NCI-H524 treated with DMSO at 0.1 percent for 48 hours (cell line): ENCODE data around the gene PBX2.

ENCODE experiments used
- DNase-seq: peaks from one replicate; lab custom pipeline; 2025; lab: John Stamatoyannopoulos, UW

PBX2 gene

DNA sequence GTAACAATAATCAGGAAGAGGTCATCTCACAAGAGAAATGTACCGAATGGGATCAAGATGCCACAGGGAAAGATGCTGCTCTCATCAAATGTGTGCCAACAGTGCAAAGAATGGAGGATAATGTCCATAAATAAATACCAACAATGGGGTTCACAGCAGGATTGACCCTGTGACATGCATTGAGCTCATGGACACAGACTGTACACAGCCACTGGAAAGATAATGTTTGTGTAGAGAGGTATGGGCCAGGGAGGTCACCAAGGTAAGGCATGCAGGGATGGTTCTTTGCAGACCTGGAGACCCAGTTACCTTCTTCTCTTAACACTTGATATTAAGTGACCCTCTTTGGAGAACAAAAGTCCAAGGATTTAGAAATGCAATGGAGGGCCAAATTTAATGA, 15.6 kb downstream of the PBX2 start:
- DNase-seq: no peak

DNA sequence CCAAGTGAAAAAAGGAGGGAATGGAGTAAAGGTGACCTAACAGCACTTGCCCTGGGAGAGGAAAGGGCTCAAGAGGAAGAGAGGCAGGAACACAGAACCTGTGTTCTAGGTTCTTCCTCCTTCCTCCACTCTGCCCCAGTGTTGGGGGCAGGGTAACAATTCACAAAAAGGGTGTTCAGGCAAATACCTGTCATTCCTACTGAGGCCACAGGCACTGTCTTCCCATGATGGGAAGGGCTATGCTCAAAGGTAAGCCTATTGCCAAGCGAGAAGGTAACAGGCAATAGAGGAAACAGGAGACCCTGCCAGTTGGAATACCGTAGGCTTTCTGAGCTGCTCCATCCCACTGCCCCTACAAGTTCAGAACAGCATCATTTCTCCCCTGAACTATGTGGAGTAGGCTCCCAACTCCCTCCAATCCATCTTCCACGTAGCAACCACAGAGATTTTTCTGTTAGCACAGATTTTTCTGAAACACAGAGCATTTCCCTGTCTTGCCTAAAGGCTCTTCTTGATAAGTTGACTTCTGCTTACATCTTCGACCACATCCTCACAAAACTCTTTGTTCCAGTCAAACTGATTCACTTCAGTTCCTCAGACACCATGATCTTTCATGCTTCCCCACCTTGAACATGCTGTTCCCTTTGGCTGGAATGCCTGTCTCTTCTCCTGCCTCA, 16.8 kb downstream of the PBX2 start:
- DNase-seq: no peak

DNA sequence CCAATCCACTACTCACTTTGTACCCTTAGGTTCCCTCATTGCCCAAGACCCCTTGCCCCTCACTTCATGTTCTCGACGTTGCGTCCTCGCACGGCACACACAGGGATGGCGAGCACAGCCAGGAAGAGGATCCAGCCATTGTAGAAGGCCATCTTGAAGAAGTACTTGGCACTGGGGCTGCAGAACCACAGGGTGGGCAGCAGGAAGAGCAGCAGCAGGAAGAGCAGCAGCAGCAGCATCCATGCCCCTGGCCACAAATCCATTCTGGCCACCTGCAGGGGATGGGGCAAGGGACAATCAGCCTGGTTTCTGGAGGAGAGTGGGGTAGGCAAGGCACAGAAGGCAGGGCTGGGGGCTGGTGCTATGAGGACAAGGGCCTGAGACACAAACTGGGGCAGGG, 18.8 kb downstream of the PBX2 start:
- DNase-seq: no peak

DNA sequence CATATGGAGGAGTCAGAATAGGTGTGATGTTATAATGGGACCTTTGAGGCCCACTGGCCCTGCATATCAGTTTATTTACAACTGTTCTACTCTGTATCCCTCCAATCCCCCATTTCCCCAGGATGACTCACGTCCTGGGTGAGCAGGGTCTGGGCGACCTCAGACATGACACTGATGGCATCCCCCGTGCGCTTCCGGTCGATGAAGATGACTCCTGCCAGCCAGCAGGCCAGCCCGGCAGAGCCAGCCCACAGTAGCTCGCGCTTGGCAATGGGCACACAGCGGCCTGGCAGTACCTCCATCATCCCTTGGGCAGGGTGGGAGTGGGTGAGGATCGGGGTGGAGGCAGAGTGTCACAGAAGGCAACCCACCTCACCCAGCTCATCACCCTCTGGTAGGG, 19.7 kb downstream of the PBX2 start:
- no peak for DNase-seq

DNA sequence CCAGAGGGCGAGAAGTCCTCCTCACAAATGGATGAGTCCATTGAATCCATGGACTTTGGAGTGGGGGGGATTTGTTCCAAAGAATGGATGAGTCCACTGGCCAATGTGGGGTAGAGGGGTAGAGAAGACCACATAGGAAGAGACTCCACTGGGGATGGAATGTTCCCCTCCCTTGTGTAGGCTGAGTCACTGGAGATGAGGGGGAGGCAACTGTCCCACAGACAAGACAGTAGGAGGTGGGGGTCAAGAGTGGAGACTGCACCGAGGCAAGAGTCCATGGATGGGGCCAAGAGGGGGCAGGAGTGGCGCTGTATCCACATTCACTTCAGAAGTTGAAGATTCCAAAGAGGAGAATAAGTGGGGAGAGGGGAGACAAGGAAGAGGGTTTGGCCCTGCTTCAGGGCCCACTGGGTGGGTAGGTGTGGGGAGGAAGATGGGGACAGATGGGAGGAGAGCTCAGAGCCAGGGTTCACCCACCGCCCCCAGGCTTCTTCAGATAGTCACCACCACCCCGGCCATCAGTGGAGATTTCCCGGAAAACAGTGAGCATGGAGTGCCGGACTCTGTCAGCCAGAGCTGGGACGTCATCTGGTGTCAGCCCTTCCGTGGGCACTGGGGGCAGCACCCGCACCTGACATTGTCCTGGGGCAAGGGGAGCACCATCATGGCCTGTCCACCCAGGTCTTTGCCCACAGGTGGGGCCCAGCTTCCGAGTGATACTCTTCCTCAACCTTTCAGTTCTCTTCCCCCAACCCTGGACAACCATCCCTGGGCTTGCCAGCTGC, 21.0 kb downstream of the PBX2 start:
- DNase-seq: no peak

DNA sequence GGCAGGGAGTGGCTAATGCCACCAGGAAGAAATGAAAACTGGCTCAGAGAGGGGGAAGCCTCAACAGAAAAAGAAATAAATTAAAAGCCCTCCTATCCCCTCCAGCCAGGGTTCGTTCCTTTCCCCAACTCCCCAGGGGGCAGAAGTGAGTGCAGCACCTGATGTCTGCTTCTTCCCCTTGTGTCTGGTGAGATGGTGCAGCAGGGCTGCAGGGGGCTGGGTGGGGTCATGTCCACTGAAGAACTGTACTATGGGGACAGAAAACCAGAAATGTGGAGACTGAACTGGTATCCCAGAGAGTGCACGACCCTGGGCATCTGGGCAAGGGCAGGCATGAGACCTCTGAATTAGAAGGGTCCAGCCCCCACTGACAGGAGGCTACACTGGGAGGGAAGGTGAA, 21.7 kb downstream of the PBX2 start:
- DNase-seq: no peak

DNA sequence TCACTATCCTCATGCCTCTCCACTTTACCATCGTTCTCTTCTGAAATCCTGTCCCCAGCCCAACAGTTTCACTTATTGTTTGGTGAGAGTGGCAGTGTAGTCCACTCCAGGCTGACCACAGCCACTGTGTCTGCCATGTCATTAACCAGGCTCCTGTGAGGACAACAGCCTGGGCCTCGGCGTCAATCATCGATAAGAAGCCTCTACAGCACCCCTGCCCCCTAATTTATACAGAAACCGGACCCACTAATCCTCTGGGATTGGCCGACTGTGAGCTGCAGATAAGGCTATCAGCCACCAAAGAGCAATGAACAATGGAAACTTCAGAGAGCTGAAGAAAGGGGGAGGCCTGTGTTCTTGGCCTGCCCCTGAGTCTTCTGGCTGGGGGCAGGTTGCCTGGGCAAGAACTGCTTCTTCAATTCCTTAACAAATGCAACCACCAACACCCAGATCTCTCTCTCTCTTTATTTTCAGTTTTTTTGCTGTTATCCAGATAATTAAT, 22.2 kb downstream of the PBX2 start:
- no peak for DNase-seq

DNA sequence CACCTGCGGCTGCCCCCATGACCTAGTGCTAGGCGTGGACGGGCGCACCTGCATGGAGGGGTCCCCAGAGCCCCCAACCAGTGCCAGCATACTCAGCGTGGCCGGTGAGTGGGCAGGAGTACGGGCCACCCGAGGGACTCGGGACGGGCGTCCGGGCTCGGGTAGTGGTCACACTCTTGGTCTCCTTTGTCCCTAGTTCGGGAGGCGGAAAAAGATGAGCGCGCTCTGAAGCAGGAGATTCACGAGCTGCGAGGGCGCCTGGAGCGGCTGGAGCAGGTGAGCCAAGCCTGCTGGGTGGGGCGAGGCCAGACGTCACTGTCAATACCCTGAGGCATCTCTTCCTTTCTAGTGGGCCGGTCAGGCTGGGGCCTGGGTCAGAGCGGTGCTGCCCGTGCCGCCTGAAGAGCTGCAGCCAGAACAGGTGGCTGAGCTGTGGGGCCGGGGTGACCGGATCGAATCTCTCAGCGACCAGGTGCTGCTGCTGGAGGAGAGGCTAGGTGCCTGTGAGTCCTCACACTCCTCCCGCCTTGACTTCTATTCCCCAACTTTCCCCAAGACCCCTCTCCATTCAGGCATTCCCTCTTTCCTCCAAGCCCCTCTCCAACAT, 22.7 kb downstream of the PBX2 start:
- no peak for DNase-seq

DNA sequence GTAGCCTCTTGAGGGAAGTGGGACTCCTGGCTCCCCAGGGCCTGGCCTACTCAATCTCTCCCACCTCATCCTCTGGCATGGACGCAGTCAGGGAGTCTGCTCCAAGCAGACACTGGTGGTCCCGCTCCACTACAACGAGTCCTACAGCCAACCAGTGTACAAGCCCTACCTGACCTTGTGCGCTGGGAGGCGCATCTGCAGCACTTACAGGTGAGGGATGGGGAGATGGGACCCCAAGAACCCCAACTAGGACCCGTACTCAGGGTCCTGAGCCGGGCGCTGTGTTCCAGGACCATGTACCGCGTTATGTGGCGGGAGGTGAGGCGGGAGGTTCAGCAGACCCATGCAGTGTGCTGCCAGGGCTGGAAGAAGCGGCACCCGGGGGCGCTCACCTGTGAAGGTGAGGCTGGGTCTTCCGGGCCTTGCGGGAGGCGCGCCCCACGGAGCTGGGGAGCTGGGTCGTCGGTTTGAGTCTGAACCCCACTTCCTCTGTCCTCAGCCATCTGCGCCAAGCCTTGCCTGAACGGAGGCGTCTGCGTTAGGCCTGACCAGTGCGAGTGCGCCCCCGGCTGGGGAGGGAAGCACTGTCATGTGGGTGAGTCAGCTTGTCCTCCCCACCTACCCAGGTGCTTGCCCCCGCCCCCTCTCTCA, 23.5 kb downstream of the PBX2 start:
- no peak for DNase-seq

DNA sequence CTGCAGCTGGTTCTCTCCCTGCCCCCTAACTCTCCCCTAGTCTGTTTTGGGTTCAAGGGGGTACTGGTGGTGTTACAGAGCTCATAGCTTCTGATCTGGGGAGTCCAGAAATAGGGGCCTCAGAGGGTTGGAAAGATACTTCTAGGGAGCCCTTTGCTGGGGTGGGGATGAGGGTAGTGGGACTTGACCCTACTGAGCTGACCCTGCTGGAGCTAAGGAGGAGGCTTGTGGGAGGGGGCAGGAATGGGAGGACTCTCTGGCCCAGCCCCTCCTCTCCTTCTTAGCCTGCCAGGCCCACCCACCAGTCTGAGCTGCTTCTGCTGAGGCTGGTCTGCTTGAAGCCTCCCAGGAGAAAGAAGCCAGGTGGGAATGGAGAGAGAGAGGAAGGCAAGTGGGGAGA, 25.7 kb downstream of the PBX2 start, which contains the start of gene EGFL8:
EGFL8 (plus strand) TSS at position 301 of the 400 bp plus-strand sequence. CDS start 1,571 bp downstream, outside the sequence.
- DNase-seq: no peak

DNA sequence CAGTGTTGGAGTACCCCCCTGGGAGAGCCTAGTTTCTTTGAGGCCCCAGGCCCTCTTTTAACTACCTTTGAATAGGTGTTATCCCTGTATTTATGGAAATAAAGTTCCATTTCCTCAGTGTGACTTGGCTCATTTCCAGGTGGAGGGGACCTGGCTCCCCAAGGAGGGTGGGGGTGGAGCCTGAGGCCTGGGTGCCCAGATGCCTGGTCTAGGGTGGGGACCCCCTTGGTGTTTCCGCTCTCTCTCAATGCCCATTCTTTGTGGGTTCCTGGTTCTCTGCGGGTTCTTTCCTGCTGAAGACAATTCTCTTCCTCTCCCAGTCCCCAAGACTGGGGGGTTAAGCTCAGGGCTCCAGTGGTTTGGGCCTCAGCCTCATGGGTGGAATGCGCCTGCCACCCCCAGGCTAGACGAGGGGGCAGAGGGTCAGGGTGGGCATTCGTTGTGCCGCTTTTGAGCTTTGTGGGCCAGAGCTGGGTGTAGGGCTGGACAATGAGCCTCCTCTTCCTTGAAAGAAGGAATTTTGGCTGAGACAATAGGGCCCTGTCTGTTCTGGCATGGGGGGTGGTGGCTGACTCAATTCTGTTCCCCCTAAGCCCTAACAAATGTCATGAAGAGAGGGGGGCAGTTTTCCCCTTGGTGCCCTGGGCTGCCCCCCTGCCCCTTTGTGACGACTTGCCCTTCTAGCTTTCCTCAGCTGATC, 26.3 kb downstream of the PBX2 start:
- DNase-seq: no peak

DNA sequence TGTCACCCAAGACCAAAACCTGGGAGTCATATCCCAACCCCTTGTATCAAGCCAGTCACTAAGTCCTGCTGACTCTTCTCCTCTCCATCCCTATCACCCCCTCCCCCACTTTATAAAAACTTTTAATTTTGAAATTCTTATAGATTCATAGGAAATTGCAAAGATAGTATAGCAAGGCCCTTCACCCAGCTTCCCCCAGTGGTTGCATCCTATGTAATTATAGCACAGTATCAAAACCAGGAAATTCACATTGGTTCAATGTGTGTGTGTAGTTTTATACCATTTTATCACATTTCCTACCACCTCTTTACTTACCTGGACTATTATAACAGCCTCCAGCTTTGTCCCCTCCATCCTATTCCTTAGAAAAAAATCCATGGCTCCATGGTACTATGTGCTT, 31.9 kb downstream of the PBX2 start:
- DNase-seq: no peak

DNA sequence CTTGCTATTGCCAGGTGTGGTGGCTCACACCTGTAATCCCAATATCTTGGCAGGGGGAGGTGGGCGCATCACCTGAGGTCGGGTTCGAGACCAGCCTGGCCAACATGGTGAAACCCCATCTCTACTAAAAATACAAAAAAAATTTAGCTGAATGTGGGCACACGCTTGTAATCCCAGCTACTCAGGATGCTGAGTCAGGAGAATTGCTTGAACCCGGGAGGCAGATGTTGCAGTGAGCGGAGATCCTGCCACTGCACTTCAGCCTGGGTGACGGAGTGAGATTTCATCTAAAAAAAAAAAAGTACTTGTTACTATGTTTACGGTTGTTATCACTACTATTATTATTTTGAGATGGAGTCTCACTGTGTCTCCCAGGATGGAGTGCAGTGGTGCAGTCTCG, 33.1 kb downstream of the PBX2 start:
- no peak for DNase-seq

DNA sequence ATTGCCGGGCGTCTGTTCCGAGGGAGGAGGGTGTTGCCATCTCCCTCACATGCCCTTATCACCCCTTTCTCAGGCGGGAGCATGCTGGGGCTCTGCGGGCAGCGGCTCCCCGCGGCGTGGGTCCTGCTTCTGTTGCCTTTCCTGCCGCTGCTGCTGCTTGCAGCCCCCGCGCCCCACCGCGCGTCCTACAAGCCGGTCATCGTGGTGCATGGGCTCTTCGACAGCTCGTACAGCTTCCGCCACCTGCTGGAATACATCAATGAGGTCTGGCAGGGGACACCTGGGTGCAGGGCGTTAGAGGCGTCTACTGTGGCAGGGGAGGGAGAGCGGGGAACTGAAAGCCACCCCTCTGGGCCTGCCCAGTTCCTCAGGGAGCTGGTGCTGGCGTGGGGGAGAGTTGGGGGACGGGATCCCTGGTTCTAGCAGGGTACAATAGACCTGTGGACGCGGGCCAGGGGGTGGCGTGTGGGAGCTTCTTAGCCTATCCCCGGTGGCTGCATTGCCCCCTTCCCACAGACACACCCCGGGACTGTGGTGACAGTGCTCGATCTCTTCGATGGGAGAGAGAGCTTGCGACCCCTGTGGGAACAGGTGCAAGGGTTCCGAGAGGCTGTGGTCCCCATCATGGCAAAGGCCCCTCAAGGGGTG, 35.4 kb downstream of the PBX2 start:
- DNase-seq: peak; percentile 41

DNA sequence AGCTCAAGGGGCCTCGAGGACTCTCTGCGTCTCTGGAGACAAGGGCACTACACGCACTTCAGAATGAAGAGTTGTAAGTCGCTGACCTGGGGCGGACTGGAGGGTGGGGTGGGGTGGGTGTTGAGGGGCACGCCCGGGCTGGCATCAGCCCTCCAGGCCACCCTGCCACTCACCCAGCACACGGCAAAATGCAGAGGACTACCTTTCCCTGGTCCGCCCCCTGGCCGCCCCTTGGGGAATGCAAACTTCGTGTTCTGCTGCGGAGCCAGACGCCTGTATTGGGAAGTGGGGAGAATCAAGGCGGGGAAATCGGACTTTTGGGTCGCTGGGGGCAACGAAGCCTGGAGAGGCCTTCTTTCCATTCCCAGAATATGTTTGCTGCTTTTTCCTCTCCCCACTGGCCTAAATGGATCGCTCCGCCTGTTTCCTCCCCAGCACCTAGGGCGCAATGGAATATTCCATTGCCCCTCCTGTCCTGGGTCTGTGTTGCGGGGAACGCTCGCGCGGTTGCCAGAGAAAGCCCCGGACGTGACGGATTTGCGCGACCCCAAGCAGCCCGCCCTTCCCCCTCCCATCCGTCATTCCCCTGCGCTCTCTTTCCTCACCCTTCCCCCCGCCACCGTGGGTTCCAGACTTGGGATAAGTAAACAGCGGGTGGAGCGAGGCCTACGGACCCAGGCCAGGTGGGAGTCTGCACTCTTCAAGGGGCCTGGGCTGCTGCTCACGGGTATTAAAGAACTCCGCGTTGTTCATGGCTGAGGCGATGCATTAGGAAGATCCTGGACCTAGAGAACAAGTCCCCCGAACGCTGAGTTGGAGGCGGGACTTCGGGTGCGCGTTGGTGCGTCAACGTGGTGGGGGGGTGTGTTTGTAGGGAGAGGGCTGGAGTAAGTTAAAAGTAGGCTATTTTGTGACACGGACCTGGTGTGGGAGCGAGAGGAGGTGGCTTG, 36.2 kb downstream of the PBX2 start, which contains the start of gene PPT2:
PPT2 (plus strand) TSS at position 578 of the 950 bp plus-strand sequence. CDS start 454 bp downstream, outside the sequence.
- peak; percentile 60 for DNase-seq

DNA sequence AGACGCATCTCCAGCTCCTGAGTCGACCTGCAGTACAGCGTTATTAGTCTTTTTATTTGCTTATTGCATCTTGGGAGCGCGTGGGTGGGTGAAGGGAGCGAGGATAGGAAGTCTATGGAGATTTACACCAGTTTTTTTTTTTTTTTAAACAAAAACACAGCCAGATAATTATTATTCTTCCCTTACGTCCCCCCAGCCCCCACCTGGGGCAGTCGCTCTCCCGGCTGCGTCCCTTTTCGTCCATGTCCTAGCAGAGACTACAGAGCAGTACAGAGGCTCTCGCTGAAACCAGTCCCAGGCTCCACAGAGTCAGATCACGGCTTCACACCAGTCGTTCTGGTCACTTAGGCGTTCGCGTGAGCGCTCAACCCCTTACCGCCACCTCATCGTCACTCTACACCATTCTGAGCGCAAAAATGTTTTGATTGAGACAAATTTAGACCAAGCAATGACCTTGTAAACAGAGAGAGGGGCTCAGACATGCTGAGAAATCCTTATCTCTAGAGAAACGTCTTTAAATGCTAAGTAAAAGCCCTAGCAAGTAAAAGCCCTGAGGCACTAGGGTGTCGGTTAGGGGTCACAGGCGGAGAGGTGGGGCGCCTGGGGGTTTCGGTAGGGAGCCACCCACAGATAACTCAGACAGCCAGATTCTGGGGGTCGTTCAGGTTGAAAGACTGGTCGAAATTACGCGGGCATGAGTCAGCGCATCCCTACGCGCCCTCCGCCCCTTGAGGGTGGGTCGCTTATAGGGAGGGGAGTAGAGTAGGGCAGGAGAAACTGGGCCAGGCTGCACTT, 37.0 kb downstream of the PBX2 start:
- no peak for DNase-seq

DNA sequence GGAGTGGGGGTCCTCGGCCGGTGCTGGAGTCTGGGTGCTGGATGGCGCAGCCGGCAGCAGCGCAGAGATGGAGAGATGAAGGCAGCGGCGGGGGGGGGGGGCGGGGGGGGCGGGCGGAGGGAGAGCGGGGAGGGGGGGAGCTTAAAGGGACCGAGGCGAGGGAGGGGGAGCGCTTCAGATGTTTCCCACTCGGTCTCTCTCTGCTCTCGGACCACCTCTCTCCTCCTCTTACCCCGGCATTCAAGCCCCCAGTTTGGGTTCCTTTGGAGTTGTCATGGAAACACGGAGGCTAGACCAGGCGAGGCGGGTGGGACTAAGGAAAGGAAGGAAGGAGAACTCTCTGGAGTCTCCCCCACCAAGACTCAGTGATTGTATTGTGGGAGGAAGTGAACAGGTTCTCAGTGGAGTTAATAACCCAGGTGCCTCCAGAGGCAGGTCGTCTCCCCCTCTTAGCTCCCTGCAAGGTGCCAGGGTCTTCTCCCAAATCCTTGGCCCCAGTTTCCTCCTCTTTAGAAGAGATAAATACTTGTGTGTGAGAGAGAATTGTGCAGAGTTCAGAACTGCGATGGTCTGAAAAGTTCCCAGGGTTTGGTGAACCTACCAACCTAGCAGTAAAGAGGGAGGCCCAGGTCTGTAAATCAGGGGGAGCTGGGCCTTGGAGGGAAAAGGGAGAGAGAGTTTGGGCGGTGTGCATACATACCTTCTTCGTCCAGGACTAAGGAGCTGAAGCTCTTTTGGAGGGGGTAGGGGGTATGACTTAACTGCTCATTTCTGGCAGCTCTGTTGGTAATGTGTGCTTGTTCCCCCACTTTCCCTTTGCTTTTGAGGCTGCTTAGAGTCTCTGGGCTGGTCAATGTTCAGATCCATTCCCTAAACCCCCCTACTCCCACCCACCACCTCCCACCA, 37.9 kb downstream of the PBX2 start, which contains the start of gene PRRT1:
PRRT1 (minus strand) TSS at position 77 of the 906 bp plus-strand sequence. CDS start 112 bp downstream, outside the sequence.
- no peak for DNase-seq
